Hepatocyte (in vitro differentiated cells): Measurements from ENCODE around the gene CAMK4. TPM values are rescaled to one million over a fixed set of nuclear protein-coding genes. Genes with fewer than 3 reads are reported as not detected.

Source experiments
- DNase-seq: peaks from one replicate; pipeline ENCODE4 v3.0.0-alpha.2; 2016; ENCODE audit warnings: low spot score
- H2AFZ ChIP-seq: fragments of 200-600 bp; sonication (generic); 2 replicates; pipeline ENCODE4 v1.6.0; 2016; ENCODE audit warnings: antibody characterized with exemption, mild to moderate bottlenecking
- H3K27ac ChIP-seq: fragments of 200-600 bp; sonication (generic); 2 replicates; pipeline ENCODE4 v1.5.1; 2016; ENCODE audit warnings: mild to moderate bottlenecking
- H3K27me3 ChIP-seq: fragments of 200-600 bp; sonication (generic); 2 replicates; pipeline ENCODE4 v1.6.1; 2016
- H3K36me3 ChIP-seq: fragments of 200-600 bp; sonication (generic); replicated peaks from 2 replicates; pipeline ENCODE4 v1.5.1; 2016; ENCODE audit warnings: low read depth; ENCODE audit not compliant: insufficient read depth
- H3K4me1 ChIP-seq: fragments of 200-600 bp; sonication (generic); 2 replicates; pipeline ENCODE4 v1.5.1; 2016; ENCODE audit warnings: mild to moderate bottlenecking, moderate library complexity; ENCODE audit not compliant: insufficient read depth
- H3K4me2 ChIP-seq: fragments of 200-600 bp; sonication (generic); 2 replicates; pipeline ENCODE4 v1.6.0; 2016
- H3K4me3 ChIP-seq: fragments of 200-600 bp; sonication (generic); 2 replicates; pipeline ENCODE4 v1.5.1; 2016; ENCODE audit warnings: mild to moderate bottlenecking
- H3K79me2 ChIP-seq: fragments of 200-600 bp; sonication (generic); 2 replicates; pipeline ENCODE4 v1.6.0; 2017; ENCODE audit warnings: mild to moderate bottlenecking
- H3K9me2 ChIP-seq: fragments of 200-600 bp; sonication (generic); replicated peaks from 2 replicates; pipeline ENCODE4 v1.6.0; 2017; ENCODE audit warnings: mild to moderate bottlenecking; ENCODE audit not compliant: insufficient read depth
- H3K9me3 ChIP-seq: fragments of 200-600 bp; sonication (generic); 2 replicates; pipeline ENCODE4 v1.5.1; 2016; ENCODE audit warnings: low read depth, mild to moderate bottlenecking
- H4K20me1 ChIP-seq: fragments of 200-600 bp; sonication (generic); 2 replicates; pipeline ENCODE4 v1.6.0; 2016; ENCODE audit warnings: mild to moderate bottlenecking; ENCODE audit not compliant: insufficient read depth, poor library complexity, severe bottlenecking
- EZH2 ChIP-seq: fragments of 200-600 bp; sonication (generic); IDR thresholded peaks from 2 replicates; pipeline ENCODE4 v1.6.1; 2016; ENCODE audit warnings: antibody characterized with exemption, mild to moderate bottlenecking, borderline replicate concordance
- EZH2phosphoT487 ChIP-seq: fragments of 200-600 bp; sonication (generic); IDR thresholded peaks from one replicate; pipeline ENCODE4 v1.6.1; 2018; ENCODE audit warnings: antibody characterized with exemption, mild to moderate bottlenecking, low read depth, moderate library complexity; ENCODE audit not compliant: unreplicated experiment, severe bottlenecking
- WGBS: methylation state at CpG from one replicate; pipeline ENCODE4 v1.1.6; 2016; ENCODE audit warnings: low lambda C conversion rate; ENCODE audit errors: missing lambda C conversion rate; 5-methylcytosine and 5-hydroxymethylcytosine counted together
- polyA plus RNA-seq: library from polyadenylated mRNA; unstranded; fragments of >200 nt; fragmentation: Nextera tagmentation; extraction: Ambion mirVana; gene quantifications from 2 replicates; pipeline ENCODE4 v1.2.1, GENCODE V29; 2016
- total RNA-seq: library from RNA; depleted of rRNA; stranded (reverse); fragments of >200 nt; gene quantifications from 2 replicates; pipeline ENCODE4 v1.2.3, GENCODE V29; 2014
- TF ChIP-seq, protein P1 (sequence below): fragments of 200-600 bp; sonication (generic); IDR thresholded peaks from 2 replicates; pipeline ENCODE4 v1.5.1; 2016; ENCODE audit warnings: antibody characterized with exemption, mild to moderate bottlenecking; ENCODE audit not compliant: poor library complexity

CAMK4 gene
- total and polyA plus RNA-seq, 2 experiments from 2014 or later = 1.0 to 3.4 TPM

DNA sequence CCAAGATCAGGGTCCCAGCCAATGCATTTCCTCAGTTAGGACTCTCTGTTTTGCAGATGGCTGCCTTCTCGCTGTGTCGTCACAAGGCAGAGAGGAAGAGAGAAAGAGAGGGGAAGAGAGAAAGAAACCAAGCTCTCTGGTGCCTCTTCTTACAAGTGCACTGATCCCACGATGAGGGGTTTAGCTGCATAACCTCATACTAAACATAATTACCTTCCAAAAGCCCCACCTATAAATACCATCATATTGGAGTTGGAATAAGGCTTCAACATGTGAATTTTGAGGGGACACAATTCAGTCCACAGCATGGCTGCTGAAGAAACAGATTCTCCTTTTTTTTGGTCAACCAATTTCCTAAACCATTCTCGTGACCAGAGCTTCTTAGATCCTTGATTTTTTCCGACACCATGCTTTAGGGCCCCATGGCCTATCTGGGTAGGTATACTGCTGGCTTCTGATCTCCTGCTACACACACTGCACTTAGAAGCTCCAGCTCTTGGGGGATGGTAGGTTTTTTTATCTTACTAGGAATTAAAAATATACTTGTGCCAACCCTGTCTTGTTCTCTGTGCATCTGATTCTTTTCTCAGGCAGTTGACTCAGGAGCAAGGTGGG, 5.1 kb downstream of the CAMK4 start:
- Histone ChIP-seq H3K27ac (no peak overlapping the region), H3K4me1 (no peaks in the 10 kb centered on the region), H3K4me2 (no peak overlapping the region), H4K20me1 (no peaks in the 10 kb centered on the region), H3K36me3 (no peaks in the 10 kb centered on the region), H3K27me3 (peaks cover 37% of the 10 kb centered on the region), H3K79me2 (no peaks in the 10 kb centered on the region), H3K9me3 (no peaks in the 10 kb centered on the region), H2AFZ (no peak overlapping the region), H3K4me3 (no peak overlapping the region), H3K9me2 (no peaks in the 10 kb centered on the region)
- no peak for DNase-seq
- TF ChIP-seq, protein P1, sequence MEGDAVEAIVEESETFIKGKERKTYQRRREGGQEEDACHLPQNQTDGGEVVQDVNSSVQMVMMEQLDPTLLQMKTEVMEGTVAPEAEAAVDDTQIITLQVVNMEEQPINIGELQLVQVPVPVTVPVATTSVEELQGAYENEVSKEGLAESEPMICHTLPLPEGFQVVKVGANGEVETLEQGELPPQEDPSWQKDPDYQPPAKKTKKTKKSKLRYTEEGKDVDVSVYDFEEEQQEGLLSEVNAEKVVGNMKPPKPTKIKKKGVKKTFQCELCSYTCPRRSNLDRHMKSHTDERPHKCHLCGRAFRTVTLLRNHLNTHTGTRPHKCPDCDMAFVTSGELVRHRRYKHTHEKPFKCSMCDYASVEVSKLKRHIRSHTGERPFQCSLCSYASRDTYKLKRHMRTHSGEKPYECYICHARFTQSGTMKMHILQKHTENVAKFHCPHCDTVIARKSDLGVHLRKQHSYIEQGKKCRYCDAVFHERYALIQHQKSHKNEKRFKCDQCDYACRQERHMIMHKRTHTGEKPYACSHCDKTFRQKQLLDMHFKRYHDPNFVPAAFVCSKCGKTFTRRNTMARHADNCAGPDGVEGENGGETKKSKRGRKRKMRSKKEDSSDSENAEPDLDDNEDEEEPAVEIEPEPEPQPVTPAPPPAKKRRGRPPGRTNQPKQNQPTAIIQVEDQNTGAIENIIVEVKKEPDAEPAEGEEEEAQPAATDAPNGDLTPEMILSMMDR = no peak
- no peak for TF ChIP-seq EZH2
- TF ChIP-seq EZH2phosphoT487 = no peak
- WGBS = 91% methylated on average over 5 of the region's 5 CpGs

DNA sequence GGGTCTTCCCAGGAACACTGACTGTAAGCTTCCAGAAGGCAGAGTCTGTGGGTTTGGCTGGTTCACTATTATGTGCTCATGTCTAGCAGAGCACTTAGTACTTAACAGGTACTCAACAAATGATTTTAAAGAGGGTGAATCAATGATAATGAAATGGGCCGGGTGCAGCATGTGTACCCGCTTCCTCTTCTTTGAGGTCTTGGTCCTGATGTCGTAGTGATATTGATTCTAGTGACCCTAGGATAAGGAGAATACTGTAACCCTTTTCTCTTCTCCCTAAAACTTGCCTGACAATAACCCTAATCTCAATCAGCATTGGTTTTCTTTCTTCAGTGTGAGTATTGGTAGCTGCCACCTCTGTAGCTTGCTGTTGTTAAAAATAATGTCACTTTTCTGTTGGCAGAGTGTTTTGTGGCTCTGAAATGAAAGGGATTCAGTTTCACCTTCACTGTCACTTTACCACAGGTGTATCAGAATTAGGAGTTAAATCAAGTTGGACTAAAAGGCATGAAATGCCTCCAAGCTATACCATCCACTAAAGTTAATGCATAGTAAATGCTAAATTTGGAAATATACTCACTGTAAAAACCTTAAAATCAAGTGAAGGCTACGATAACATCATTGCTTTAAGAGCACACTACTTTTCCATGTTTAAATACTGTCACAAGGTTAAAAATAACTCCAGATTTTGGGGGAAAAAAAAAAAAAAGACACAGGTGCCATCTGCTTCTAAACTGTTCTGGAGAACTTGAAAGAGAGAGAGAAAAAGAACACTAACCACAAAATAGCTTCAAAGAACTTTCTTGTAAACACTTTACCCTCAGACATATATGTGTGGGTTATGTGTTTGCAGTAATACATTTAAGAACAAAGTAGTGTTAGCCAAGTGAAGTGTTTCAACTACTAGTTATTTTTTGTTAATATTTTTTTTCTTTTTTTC, 6.0 kb downstream of the CAMK4 start:
- no peaks in the 10 kb centered on the region for H3K36me3 ChIP-seq
- H3K4me1 ChIP-seq = no peaks in the 10 kb centered on the region
- no peaks in the 10 kb centered on the region for H4K20me1 ChIP-seq
- TF ChIP-seq, protein P1 = no peak
- TF ChIP-seq EZH2phosphoT487 (no peak), EZH2 (no peak)
- DNase-seq = no peak
- peaks cover 29% of the 10 kb centered on the region for H3K27me3 ChIP-seq
- H3K4me2 ChIP-seq = no peak overlapping the region
- H3K9me3 ChIP-seq = no peaks in the 10 kb centered on the region
- no peaks in the 10 kb centered on the region for H3K79me2 ChIP-seq
- no peak overlapping the region for H2AFZ ChIP-seq
- no peak overlapping the region for H3K4me3 ChIP-seq
- 87% methylated on average over 4 of the region's 4 CpGs for WGBS
- no peaks in the 10 kb centered on the region for H3K9me2 ChIP-seq
- no peak overlapping the region for H3K27ac ChIP-seq

DNA sequence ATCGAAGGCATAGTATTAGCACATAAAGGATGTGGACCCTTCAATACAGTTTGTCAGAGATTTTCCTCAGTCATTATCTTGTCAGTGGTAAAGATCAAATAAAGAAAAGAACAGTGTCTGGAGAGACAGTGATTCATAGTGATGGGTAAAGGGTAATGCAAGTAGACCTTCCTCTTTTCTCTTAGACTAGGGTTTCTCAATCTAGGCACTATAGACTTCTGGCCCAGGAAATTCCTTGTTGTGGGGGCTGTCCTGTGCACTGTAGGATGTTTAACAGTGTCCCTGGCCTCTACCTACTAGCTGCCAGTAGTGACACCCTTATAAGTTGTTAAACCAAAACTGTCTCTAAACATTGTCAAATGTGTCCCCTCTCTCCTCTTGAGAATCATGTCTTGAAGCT, 6.9 kb downstream of the CAMK4 start:
- peaks cover 19% of the 10 kb centered on the region for H3K27me3 ChIP-seq
- H4K20me1 ChIP-seq = no peaks in the 10 kb centered on the region
- no peaks in the 10 kb centered on the region for H3K9me2 ChIP-seq
- H3K4me1 ChIP-seq = no peaks in the 10 kb centered on the region
- no peaks in the 10 kb centered on the region for H3K36me3 ChIP-seq
- WGBS = 97% methylated on average over 1 of the region's 1 CpG
- H2AFZ ChIP-seq = no peak overlapping the region
- no peaks in the 10 kb centered on the region for H3K79me2 ChIP-seq
- no peak overlapping the region for H3K27ac ChIP-seq
- DNase-seq = no peak
- no peak for TF ChIP-seq EZH2phosphoT487
- TF ChIP-seq, protein P1 = no peak
- no peak for TF ChIP-seq EZH2
- no peaks in the 10 kb centered on the region for H3K9me3 ChIP-seq
- no peak overlapping the region for H3K4me3 ChIP-seq
- no peak overlapping the region for H3K4me2 ChIP-seq
